ENCODE data around the gene INHA. TPM values are rescaled to one million over a fixed set of nuclear protein-coding genes. Genes with fewer than 3 reads are reported as not detected.

INHA gene
- total RNA-seq, 3 donors from 2014 or later: 0.19 TPM; not detected in 2

GRCh38 chr2:219592736-219593135 is 20.6 kb downstream of the INHA start:
- ATAC-seq: no peak
- Histone ChIP-seq H3K36me3 (ENCODE audit: low read depth) (no peaks in the 10 kb centered on the region), H3K9me3 (no peaks in the 10 kb centered on the region), H3K4me1 (ENCODE audit: low read depth) (peaks cover 5% of the 10 kb centered on the region), H3K4me3 (no peak overlapping the region)
- no peak for TF ChIP-seq CTCF (IDR thresholded peaks at IDR 0.05)
- intact Hi-C loops (cut with DNase I, micrococcal nuclease): no loop called here
- no peak for DNase-seq

DNA sequence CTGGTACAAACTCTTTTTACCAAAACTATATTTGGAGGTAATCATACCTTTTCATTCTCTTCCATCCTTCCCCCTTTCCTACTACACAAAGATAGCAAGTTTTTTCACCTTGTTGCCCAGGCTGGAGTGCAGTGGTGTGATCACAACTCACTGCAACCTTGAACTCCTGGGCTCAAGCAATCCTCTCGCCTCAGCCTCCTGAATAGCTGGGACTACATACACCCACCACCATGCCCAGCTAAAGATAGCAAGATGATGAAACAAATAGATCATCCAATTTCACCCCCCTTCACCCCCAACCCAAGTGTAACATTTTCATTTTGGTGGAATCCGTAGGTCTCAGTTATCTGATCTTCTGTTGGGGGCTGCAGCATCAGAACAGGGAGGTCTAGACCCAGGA is 21.0 kb downstream of the INHA start:
- no peak for ATAC-seq
- intact Hi-C loops (cut with DNase I, micrococcal nuclease): no loop called here

DNA sequence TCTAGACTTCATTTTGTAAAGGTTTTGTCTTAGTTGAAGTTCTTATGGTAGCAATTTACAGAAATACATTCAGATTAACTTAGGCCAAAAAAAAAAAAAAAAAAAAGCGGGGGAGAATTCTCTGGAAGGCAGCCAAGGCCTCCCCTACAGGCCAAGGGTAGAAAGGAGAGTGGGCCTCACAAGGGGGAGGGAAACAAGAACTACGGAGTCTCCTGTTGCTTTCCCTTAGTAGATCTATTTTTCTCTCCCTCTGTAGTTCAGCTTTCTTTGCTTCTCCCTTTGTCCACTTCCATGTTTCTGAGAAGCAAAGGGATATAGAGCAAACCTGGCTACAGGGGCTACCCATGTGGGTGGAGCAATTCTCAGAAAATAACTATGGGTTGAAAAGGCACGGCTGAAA is 23.1 kb downstream of the INHA start:
- intact Hi-C loops (cut with DNase I, micrococcal nuclease): no loop called here
- no peak for ATAC-seq
- H3K36me3 ChIP-seq (ENCODE audit: low read depth): no peaks in the 10 kb centered on the region
- no peak for TF ChIP-seq CTCF (IDR thresholded peaks at IDR 0.05)
- H3K9me3 ChIP-seq: no peaks in the 10 kb centered on the region
- DNase-seq: no peak
- peaks cover 13% of the 10 kb centered on the region for H3K4me1 ChIP-seq (ENCODE audit: low read depth)
- no peak overlapping the region for H3K4me3 ChIP-seq

More for the DNA sequence above, 21.0 kb downstream of the INHA start:
- no peak for TF ChIP-seq CTCF (IDR thresholded peaks at IDR 0.05)
- DNase-seq: no peak
- Histone ChIP-seq H3K36me3 (ENCODE audit: low read depth) (no peaks in the 10 kb centered on the region), H3K9me3 (no peaks in the 10 kb centered on the region), H3K4me1 (ENCODE audit: low read depth) (peaks cover 7% of the 10 kb centered on the region), H3K4me3 (no peak overlapping the region)

- H3K4me3 ChIP-seq: peak overlapping the region; percentile 54
- ATAC-seq: peak; percentile 4
- H3K9me3 ChIP-seq: no peaks in the 10 kb centered on the region
- no peaks in the 10 kb centered on the region for H3K36me3 ChIP-seq (ENCODE audit: low read depth)
- no peak for DNase-seq
- intact Hi-C loops (cut with DNase I, micrococcal nuclease): no loop called here
- H3K4me1 ChIP-seq (ENCODE audit: low read depth): peaks cover 13% of the 10 kb centered on the region
- TF ChIP-seq CTCF (IDR thresholded peaks at IDR 0.05): no peak
Observed at GRCh38 chr2:219596954-219597551, 24.9 kb downstream of the INHA start.

- peak within 1 kb of the TSS; percentile 54 for H3K4me3 ChIP-seq
- no peaks in the 10 kb centered on the region for H3K9me3 ChIP-seq
- intact Hi-C loops (cut with DNase I, micrococcal nuclease): no loop called here
- DNase-seq (peak; percentile 96 to 99 (median 98)), ATAC-seq (peak; percentile 98)
- no peak for TF ChIP-seq CTCF (IDR thresholded peaks at IDR 0.05)
- H3K4me1 ChIP-seq (ENCODE audit: low read depth): peaks cover 13% of the 10 kb centered on the region
- H3K36me3 ChIP-seq (ENCODE audit: low read depth): no peaks in the 10 kb centered on the region
Observed at GRCh38 chr2:219597552-219598307, 25.6 kb downstream of the INHA start, which contains the start of gene STK11IP. STK11IP (plus strand) TSS chr2:219597857; CDS start chr2:219598120, 263 bp downstream.

Measured in mucosa of descending colon (tissue), 3 donors.